Suprapubic skin (tissue), 3 donors: Measurements from ENCODE around the gene GBX2.

Source experiments
- CTCF ChIP-seq, 2 donors: fragments of 200-600 bp in 1 of 2; fragments of 450-650 bp in 1 of 2; sonication (generic) in 1 of 2; IDR thresholded peaks; one replicate each; pipeline ENCODE4 v1.5.1; 2016 to 2019; ENCODE audit warnings: antibody characterized with exemption in 2 of 2, mild to moderate bottlenecking in 1 of 2, moderate library complexity in 1 of 2
- EP300 ChIP-seq: sonication (generic); formaldehyde crosslinking; IDR thresholded peaks from one replicate; pipeline ENCODE4 v1.6.1; 2017; ENCODE audit warnings: antibody characterized with exemption

GRCh38 chr2:236211296-236211695 lies 43.1 kb upstream of the GBX2 start:
- TF ChIP-seq CTCF (IDR thresholded peaks at IDR 0.05), result no peak
- TF ChIP-seq EP300, result no peak
